GM19239 (cell line): Measurements from ENCODE around the gene KRTAP6-3.

Experiments used
- DNase-seq: peaks from one replicate; pipeline ENCODE4 v3.0.0; 2011; ENCODE audit warnings: low spot score; ENCODE audit not compliant: insufficient read length
- FAIRE-seq: peaks from 2 replicates; lab custom pipeline; 2011; peaks lifted over from hg19 to GRCh38; lab: Jason Lieb, UNC

The KRTAP6-3 gene

GRCh38 chr21:30592140-30592539 lies at the start of gene KRTAP6-3:
Gene KRTAP6-3 (plus strand): TSS chr21:30592440. CDS start chr21:30592446, 6 bp downstream.
- DNase-seq: no peak
- no peak for FAIRE-seq

GRCh38 chr21:30552782-30553181 lies 39.5 kb upstream of the KRTAP6-3 start:
- no peak for FAIRE-seq
- DNase-seq: no peak

- FAIRE-seq: no peak
- DNase-seq: no peak
Measured at GRCh38 chr21:30555095-30555494, 37.1 kb upstream of the KRTAP6-3 start.

GRCh38 chr21:30561264-30561895 lies 30.9 kb upstream of the KRTAP6-3 start, which contains the start of gene KRTAP19-7:
Gene KRTAP19-7 (minus strand): TSS chr21:30561314. CDS start chr21:30561289, 25 bp downstream.
- FAIRE-seq (no peak), DNase-seq (no peak)

- FAIRE-seq (no peak), DNase-seq (no peak)
Measured at GRCh38 chr21:30561957-30562356, 30.3 kb upstream of the KRTAP6-3 start.

GRCh38 chr21:30563072-30563471 lies 29.2 kb upstream of the KRTAP6-3 start:
- DNase-seq (no peak), FAIRE-seq (no peak)

GRCh38 chr21:30563630-30564029 lies 28.6 kb upstream of the KRTAP6-3 start:
- FAIRE-seq (no peak), DNase-seq (no peak)

GRCh38 chr21:30567617-30568016 lies 24.6 kb upstream of the KRTAP6-3 start:
- no peak for FAIRE-seq
- no peak for DNase-seq

GRCh38 chr21:30577766-30578165 lies 14.5 kb upstream of the KRTAP6-3 start:
- no peak for DNase-seq
- FAIRE-seq: no peak

- no peak for DNase-seq
- FAIRE-seq: no peak
Measured at GRCh38 chr21:30579346-30579745, 12.9 kb upstream of the KRTAP6-3 start.

GRCh38 chr21:30580132-30580531 lies 12.1 kb upstream of the KRTAP6-3 start:
- FAIRE-seq (no peak), DNase-seq (no peak)

GRCh38 chr21:30582870-30583269 lies 9.4 kb upstream of the KRTAP6-3 start:
- no peak for DNase-seq

GRCh38 chr21:30590297-30590696 lies 1.9 kb upstream of the KRTAP6-3 start, which contains the start of gene KRTAP22-2:
Gene KRTAP22-2 (minus strand): TSS chr21:30590397.
- no peak for FAIRE-seq
- DNase-seq: no peak

More at GRCh38 chr21:30582870-30583269, 9.4 kb upstream of the KRTAP6-3 start:
- FAIRE-seq: no peak

- FAIRE-seq (no peak), DNase-seq (no peak)
Measured at GRCh38 chr21:30598802-30599201, 6.6 kb downstream of the KRTAP6-3 start, which contains the start of gene KRTAP6-2. Gene KRTAP6-2 (minus strand): TSS chr21:30598902. CDS start chr21:30598874, 28 bp downstream.

- FAIRE-seq: no peak
Measured at GRCh38 chr21:30600787-30601186, 8.5 kb downstream of the KRTAP6-3 start, which contains the start of gene KRTAP22-1. Gene KRTAP22-1 (plus strand): TSS chr21:30601087.

GRCh38 chr21:30605968-30606367 lies 13.7 kb downstream of the KRTAP6-3 start:
- FAIRE-seq (no peak), DNase-seq (no peak)

More at GRCh38 chr21:30600787-30601186, 8.5 kb downstream of the KRTAP6-3 start, which contains the start of gene KRTAP22-1:
- no peak for DNase-seq

GRCh38 chr21:30612132-30612531 lies 19.9 kb downstream of the KRTAP6-3 start:
- FAIRE-seq: no peak
- no peak for DNase-seq

- no peak for DNase-seq
- FAIRE-seq: no peak
Measured at GRCh38 chr21:30613836-30614235, 21.6 kb downstream of the KRTAP6-3 start, which contains the start of gene KRTAP6-1. Gene KRTAP6-1 (minus strand): TSS chr21:30613930. CDS start chr21:30613904, 26 bp downstream.

- DNase-seq (no peak), FAIRE-seq (no peak)
Measured at GRCh38 chr21:30615199-30615598, 23.0 kb downstream of the KRTAP6-3 start.

GRCh38 chr21:30616125-30616524 lies 23.9 kb downstream of the KRTAP6-3 start, which contains the start of gene KRTAP20-1:
Gene KRTAP20-1 (plus strand): TSS chr21:30616425. CDS start chr21:30616455, 30 bp downstream.
- DNase-seq: no peak
- no peak for FAIRE-seq

GRCh38 chr21:30620080-30620479 lies 27.8 kb downstream of the KRTAP6-3 start:
- FAIRE-seq (no peak), DNase-seq (no peak)

GRCh38 chr21:30620522-30620921 lies 28.3 kb downstream of the KRTAP6-3 start, which contains the start of gene KRTAP20-4:
Gene KRTAP20-4 (plus strand): TSS chr21:30620627.
- DNase-seq (no peak), FAIRE-seq (no peak)
